HG02610 (cell line): Measurements from ENCODE around the gene IREB2.

ENCODE experiments used
- ATAC-seq: cut with Tn5 transposase; IDR thresholded peaks from one replicate; pipeline ENCODE4 v1.9.1; 2021; ENCODE audit warnings: mild to moderate bottlenecking, moderate library complexity; ENCODE audit not compliant: unreplicated experiment

The IREB2 gene

DNA sequence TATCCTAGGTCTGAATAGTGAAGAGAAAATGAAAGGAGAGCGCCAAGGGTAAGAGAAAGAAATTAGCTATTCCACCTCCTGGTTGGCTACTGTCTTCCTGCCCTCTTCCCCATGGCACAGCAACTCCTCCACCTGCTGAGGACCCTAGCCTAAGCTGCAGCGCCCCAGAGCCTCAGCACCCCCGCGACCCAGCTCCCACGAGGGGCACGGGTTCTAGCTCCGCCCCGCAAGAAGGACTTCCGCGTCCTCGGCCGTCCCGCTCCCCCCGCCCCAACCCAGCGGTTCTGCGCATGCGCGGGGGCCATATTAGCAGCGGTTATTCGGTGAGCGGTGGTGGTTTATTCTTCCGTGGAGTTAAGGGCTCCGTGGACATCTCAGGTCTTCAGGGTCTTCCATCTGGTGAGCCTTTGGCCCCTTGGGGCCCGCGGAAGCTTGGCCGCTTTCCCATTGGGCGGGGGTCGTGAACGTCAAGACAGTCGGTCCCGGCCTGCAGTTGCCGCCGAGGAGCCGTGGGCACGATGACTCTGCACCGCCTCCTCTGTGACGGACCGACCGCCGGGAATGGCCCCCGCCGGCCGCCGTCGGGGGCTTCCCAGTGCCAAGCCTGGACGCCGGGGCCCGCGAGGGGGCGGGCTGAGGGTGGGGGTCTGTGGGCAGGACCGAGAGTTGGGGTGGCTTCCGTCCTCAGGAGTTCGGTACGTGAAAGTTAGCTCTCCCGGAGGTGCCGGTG is 102.3 kb downstream of the IREB2 start, which contains the start of gene PSMA4:
Gene PSMA4, plus strand, starts transcription at position 304 of the 730 bp plus-strand sequence. CDS start 1,484 bp downstream, outside the sequence.
- ATAC-seq = peak; percentile 77

DNA sequence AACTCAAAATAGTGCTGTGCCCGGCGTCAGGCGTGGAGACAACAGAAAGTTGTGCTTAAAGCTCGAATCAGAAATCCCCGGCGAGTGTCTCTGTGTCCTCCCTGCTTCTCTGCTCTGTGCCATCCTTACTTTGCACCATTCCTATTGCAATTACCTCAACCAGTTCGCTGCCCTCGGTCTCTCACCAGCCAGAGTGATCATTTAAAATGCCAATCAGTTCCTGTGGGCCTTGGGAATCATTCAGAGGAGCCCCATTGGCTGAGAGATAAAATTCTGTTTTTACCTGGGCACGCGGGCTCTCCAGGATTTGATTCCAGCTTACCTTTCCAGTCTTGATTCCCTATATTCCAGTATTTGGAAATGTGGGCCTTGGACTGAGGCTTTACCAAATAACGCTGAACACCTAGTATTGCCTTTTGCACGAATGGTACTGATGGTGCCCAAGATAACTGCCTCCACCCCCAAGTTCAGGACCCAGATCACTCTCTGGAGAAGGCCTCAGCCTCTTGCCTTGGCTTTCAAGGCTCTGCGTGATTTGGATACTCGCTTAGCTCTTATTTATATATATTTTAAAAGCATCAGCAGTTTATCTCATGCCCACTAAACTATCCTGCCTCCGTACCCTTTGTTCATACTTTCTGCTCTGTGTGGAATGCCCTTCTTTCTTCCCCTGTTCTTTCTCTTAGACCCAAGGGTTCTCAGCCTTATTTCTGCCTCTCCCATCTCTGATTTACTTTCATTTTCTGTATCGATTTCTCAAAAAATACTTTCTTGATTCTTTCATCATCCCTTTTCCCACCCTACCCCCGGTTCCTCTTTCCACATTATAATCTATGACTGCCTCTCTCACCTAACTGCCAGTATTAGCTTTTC is 103.1 kb downstream of the IREB2 start:
- ATAC-seq = no peak

DNA sequence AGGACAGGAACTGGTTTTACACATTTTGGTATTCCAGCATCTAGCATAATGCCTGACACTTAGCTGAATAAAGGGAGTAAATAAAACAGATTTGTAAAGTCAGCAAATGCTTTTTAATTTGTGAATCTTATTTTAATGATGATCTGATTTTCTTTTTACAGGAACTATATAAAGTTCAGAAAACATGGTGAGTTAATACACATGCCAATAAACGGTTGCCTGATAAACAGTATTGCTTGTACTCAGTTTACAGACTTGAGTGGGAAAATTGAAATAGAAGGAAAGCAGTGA is 103.7 kb downstream of the IREB2 start:
- no peak for ATAC-seq

DNA sequence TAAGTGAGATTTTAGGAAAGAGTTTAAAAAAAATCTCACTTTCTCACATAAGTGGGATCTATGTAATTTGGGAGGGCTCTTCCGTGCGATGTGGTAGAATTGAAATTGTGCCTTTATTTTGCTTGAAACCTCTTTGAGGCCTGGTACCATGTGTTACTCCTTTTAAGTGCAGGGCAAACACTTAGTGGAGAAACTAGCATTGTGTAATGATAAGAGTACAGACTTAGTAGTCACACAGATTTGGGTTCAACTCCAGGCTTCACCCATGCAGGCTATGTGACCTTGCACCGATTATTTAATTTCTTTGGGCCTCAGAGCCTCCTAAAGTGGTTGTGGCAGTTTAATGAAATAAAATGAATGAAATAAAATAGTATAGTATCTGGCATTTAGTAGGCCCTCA is 104.6 kb downstream of the IREB2 start:
- ATAC-seq = no peak

DNA sequence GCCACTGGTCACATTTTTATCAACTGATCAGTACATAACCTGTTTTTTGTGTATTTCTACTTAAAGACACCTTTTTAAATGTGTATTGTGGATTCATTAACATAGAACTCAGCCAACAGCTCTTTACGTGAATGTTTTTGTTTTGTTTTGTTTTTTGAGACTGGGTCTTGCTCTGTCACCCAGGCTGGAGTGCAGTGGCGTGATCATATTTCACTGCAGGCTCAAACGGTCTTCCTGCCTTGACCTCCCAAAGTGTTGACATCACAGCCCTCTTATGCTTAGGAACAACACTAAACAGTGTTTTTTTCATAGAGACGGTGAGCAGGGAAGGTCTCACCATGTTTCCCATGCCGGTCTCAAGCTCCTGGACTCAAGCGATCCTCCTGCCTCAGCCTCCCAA is 112.2 kb downstream of the IREB2 start:
- ATAC-seq = no peak

DNA sequence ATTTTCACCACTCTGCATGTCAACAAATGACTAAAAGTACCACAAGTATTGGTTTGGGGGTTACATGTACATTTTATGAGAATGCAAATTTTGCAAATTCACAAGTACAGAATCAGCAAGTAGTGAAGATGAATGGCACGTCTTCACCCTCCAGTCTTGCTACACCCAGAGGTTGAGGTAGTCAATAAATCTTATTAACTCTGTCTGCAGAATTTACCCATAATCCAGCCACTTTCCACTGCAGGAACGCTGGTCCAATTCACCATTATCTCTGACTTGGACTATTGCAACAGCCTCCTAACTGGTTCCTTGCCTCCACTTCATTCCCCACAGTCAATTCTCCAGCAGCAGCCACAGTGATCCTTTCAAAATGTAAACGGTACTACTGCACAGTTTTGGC is 112.8 kb downstream of the IREB2 start:
- no peak for ATAC-seq
